ENCODE measurements around the gene KIF16B. TPM values are rescaled to one million over a fixed set of nuclear protein-coding genes. Genes with fewer than 3 reads are reported as not detected.
A peak's percentile ranks its signal among the peaks of the same experiment; 100 is the strongest.

The KIF16B gene
- total and polyA plus RNA-seq, 8 donors: 5.0 to 59.8 (median 24.2) TPM

GRCh38 chr20:16368645-16369292, 204.5 kb downstream of the KIF16B start:
- Histone ChIP-seq H3K4me1 (peaks cover 0 to 6% (median 2%) of the 10 kb centered on the region in 4 donors), H3K9me3 (no peaks in the 10 kb centered on the region), H3K4me3 (no peak overlapping the region), H3K36me3 (peaks cover 0 to 82% (median 71%) of the 10 kb centered on the region in 4 donors), H3K27me3 (no peaks in the 10 kb centered on the region), H3K27ac (no peak overlapping the region)
- intact Hi-C loops (cut with DNase I; ENCODE audit: low total_unique reads): no loop called here
- 69 to 81% (median 78%) methylated on average over 10 to 11 of the region's 11 CpGs for WGBS, 5 donors
- TF ChIP-seq EP300 (IDR thresholded peaks at IDR 0.05): no peak
- no peak for TF ChIP-seq POLR2AphosphoS5 (IDR thresholded peaks at IDR 0.05)
- TF ChIP-seq, protein P1, sequence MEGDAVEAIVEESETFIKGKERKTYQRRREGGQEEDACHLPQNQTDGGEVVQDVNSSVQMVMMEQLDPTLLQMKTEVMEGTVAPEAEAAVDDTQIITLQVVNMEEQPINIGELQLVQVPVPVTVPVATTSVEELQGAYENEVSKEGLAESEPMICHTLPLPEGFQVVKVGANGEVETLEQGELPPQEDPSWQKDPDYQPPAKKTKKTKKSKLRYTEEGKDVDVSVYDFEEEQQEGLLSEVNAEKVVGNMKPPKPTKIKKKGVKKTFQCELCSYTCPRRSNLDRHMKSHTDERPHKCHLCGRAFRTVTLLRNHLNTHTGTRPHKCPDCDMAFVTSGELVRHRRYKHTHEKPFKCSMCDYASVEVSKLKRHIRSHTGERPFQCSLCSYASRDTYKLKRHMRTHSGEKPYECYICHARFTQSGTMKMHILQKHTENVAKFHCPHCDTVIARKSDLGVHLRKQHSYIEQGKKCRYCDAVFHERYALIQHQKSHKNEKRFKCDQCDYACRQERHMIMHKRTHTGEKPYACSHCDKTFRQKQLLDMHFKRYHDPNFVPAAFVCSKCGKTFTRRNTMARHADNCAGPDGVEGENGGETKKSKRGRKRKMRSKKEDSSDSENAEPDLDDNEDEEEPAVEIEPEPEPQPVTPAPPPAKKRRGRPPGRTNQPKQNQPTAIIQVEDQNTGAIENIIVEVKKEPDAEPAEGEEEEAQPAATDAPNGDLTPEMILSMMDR (IDR thresholded peaks at IDR 0.05): no peak
- TF ChIP-seq POLR2A (IDR thresholded peaks at IDR 0.05): no peak
- no peak for DNase-seq

DNA sequence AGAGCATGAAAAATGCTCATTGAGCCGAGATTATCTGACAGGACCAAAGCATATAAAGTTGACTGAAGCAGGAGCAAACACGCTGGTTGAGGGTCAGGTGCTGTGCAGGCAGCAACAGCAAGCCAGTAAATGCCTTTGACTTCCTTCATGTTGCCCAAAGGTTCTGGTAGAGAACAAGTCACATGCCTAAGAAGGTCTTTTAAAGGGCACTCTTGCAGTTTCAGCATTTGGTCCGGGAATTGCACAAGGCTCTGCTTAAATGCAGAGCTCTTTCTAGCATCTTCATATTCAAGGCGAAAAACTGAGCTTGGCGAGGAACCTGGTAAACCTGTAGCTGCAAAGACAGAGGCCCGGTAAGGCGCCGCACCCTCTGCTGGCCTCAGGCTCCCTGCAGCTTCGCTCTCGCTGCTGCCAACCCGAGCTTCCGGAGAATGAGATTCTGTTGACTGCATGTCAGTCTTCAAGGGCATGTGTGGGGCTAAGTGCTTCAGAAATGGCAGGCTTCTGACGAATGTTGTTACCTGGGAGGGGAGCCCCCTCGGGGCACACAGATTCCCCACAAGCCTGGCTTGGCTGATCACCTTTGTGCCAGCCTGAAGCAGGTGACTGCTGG, 205.2 kb downstream of the KIF16B start:
- TF ChIP-seq, protein P1 (IDR thresholded peaks at IDR 0.05): no peak
- TF ChIP-seq POLR2A (IDR thresholded peaks at IDR 0.05) (no peak), EP300 (IDR thresholded peaks at IDR 0.05) (no peak), POLR2AphosphoS5 (IDR thresholded peaks at IDR 0.05) (no peak)
- peaks cover 0 to 6% (median 2%) of the 10 kb centered on the region in 4 donors for H3K4me1 ChIP-seq
- H3K4me3 ChIP-seq: no peak overlapping the region
- H3K9me3 ChIP-seq: no peaks in the 10 kb centered on the region
- H3K27ac ChIP-seq: no peak overlapping the region
- H3K27me3 ChIP-seq: no peaks in the 10 kb centered on the region
- WGBS, 5 donors: 89 to 94% (median 92%) methylated on average over 14 of the region's 14 CpGs
- H3K36me3 ChIP-seq: peaks cover 0 to 77% (median 68%) of the 10 kb centered on the region in 4 donors
- DNase-seq: no peak
- intact Hi-C loops (cut with DNase I; ENCODE audit: low total_unique reads): no loop called here

DNA sequence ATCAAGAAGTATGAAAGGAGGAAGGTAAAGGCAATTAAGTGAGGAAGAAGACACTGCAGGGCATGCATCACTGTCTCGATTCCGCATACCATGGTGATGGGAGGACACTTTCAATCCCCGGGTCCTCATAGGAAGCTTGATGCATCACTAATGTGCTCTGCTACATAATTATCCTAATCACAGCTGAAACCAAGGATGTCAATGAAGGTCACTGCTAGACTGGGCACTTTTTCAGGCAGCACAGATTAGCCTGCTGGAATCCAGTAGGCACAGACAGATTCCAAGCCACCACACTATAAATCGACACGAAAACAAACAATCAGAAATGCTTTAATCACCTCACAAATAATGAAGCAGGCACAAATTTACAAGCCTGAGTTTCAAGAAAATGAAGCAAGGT, 206.7 kb downstream of the KIF16B start:
- peaks cover 0 to 63% (median 60%) of the 10 kb centered on the region in 4 donors for H3K36me3 ChIP-seq
- no peaks in the 10 kb centered on the region for H3K27me3 ChIP-seq
- 92 to 98% (median 95%) methylated on average over 5 of the region's 5 CpGs for WGBS, 5 donors
- peaks cover 0 to 6% (median 2%) of the 10 kb centered on the region in 4 donors for H3K4me1 ChIP-seq
- DNase-seq: no peak
- intact Hi-C loops (cut with DNase I; ENCODE audit: low total_unique reads): no loop called here
- H3K9me3 ChIP-seq: no peaks in the 10 kb centered on the region
- TF ChIP-seq POLR2A (IDR thresholded peaks at IDR 0.05): no peak
- H3K4me3 ChIP-seq: no peak overlapping the region
- no peak overlapping the region for H3K27ac ChIP-seq

GRCh38 chr20:16364320-16364687, 208.9 kb downstream of the KIF16B start:
- H3K27ac ChIP-seq: no peak overlapping the region
- H3K27me3 ChIP-seq: no peaks in the 10 kb centered on the region
- H3K4me1 ChIP-seq: peaks cover 0 to 6% (median 2%) of the 10 kb centered on the region in 4 donors
- TF ChIP-seq POLR2A (IDR thresholded peaks at IDR 0.05) (no peak), EP300 (IDR thresholded peaks at IDR 0.05) (no peak), POLR2AphosphoS5 (IDR thresholded peaks at IDR 0.05) (no peak)
- TF ChIP-seq, protein P1 (IDR thresholded peaks at IDR 0.05): no peak
- DNase-seq: peak in 1 of 2 donors; percentile 16
- 78 to 85% (median 80%) methylated on average over 5 of the region's 5 CpGs for WGBS, 5 donors
- H3K9me3 ChIP-seq: no peaks in the 10 kb centered on the region
- intact Hi-C loops (cut with DNase I; ENCODE audit: low total_unique reads): no loop called here
- H3K4me3 ChIP-seq: no peak overlapping the region
- H3K36me3 ChIP-seq: peaks cover 0 to 42% (median 40%) of the 10 kb centered on the region in 4 donors

Measured in stomach (tissue), 9 donors.